T-helper 22 cell (primary cell): Measurements from ENCODE around the gene RPS26.
A peak's percentile ranks its signal among the peaks of the same experiment; 100 is the strongest.
"Not testable (repeated sequence)": the region's sequence is repeated elsewhere in the genome, so short reads cannot be mapped to it uniquely, and the experiment has no call there.

Experiments
- DNase-seq: peaks from one replicate; pipeline ENCODE4 v3.0.0-alpha.2; 2020; ENCODE audit warnings: low read depth

The RPS26 gene

GRCh38 chr12:56021889-56022497, 19.7 kb upstream of the RPS26 start:
- DNase-seq, result no peak

GRCh38 chr12:56028511-56029165, 13.1 kb upstream of the RPS26 start:
- no peak for DNase-seq

GRCh38 chr12:56029166-56029519, 12.6 kb upstream of the RPS26 start:
- DNase-seq, result no peak

GRCh38 chr12:56029666-56030293, 11.9 kb upstream of the RPS26 start:
- no peak for DNase-seq

GRCh38 chr12:56031987-56032386, 9.7 kb upstream of the RPS26 start:
- DNase-seq, result no peak

GRCh38 chr12:56034586-56035332, 7.0 kb upstream of the RPS26 start:
- DNase-seq, result peak; percentile 33

GRCh38 chr12:56037161-56037560, 4.6 kb upstream of the RPS26 start:
- DNase-seq, result no peak

- DNase-seq, result no peak
Measured at GRCh38 chr12:56038022-56038655, 3.6 kb upstream of the RPS26 start.

- DNase-seq, result no peak
Measured at GRCh38 chr12:56040151-56040550, 1.6 kb upstream of the RPS26 start.

GRCh38 chr12:56040963-56041551, 661 bp upstream of the RPS26 start:
- DNase-seq, result no peak

GRCh38 chr12:56042430-56042813, 704 bp downstream of the RPS26 start:
- not testable (repeated sequence) for DNase-seq

- no peak for DNase-seq
Measured at GRCh38 chr12:56042843-56043242, 1.1 kb downstream of the RPS26 start.

- DNase-seq, result no peak
Measured at GRCh38 chr12:56046027-56046780, 4.5 kb downstream of the RPS26 start.

- no peak for DNase-seq
Measured at GRCh38 chr12:56053407-56053893, 11.7 kb downstream of the RPS26 start.

- DNase-seq, result not testable (repeated sequence)
Measured at GRCh38 chr12:56059964-56060363, 18.2 kb downstream of the RPS26 start.

GRCh38 chr12:56061982-56062381, 20.3 kb downstream of the RPS26 start:
- no peak for DNase-seq

- no peak for DNase-seq
Measured at GRCh38 chr12:56062996-56063395, 21.3 kb downstream of the RPS26 start.

- no peak for DNase-seq
Measured at GRCh38 chr12:56071648-56072047, 29.9 kb downstream of the RPS26 start.

GRCh38 chr12:56074396-56074795, 32.7 kb downstream of the RPS26 start:
- DNase-seq, result no peak

- DNase-seq, result not testable (repeated sequence)
Measured at GRCh38 chr12:56077966-56078365, 36.2 kb downstream of the RPS26 start.

- no peak for DNase-seq
Measured at GRCh38 chr12:56078427-56078826, 36.7 kb downstream of the RPS26 start.
